GM19193 (cell line): ENCODE measurements around the gene SFMBT2.

Source experiments
- POLR2A ChIP-seq: IDR thresholded peaks from 4 replicates; pipeline ENCODE4 v1.6.1; 2011; ENCODE audit not compliant: insufficient read depth, insufficient read length; ENCODE audit errors: extremely low read depth

Gene SFMBT2

DNA sequence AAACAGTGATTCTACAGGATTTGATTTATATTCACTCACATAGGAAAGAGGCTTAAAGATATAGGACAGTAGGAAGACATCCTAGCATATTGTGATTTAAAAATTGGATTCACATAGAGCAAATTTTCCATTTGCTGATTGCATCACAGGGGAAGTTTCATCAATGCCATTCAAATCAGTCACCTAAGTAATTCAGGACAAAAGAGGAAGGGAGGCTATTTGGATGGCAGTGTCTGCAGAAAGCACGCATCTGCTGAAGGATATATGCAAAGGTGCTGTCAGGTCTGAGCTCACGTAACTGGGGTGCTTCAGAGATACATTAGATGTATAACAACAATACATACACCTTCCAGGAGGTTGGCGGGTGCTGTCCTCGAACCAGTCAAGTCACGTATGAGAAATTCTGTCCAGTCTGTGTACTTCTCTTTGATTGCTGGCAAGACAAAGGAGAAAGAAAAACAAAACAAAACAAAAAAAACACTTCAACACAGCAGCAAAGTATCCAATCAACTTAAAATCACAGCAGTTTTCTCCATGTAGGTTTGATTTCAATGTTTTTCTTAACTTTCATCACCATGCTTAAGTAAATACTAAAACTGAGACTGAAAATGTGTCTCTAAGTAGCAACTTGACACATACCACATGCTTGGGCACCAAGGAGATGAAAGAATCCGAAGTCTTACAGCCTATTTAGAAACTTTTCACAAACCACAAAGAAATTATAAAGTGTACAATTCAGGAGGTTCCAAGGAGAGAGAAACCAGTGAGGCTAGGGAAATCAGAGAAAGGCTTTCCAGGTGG, 125.1 kb downstream of the SFMBT2 start:
- TF ChIP-seq POLR2A, result no peak

DNA sequence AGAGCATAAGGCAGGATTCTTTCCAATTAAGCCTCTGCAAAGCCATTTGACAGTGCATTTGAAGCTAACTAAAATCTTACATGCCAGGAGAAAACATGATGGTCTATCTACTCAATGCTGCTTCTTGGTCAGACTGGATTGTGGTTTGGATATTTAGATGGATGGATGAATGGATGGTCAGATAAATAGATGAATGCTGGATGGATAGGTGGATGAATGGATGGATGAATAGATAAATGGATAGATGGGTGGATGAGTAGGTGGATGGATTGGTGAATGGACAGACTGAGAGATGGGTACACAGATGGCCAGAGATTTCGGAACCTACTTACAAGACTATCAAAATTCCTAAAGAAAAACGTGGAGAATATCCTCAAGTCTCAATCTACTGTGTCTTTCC, 127.6 kb downstream of the SFMBT2 start:
- TF ChIP-seq POLR2A, result no peak

DNA sequence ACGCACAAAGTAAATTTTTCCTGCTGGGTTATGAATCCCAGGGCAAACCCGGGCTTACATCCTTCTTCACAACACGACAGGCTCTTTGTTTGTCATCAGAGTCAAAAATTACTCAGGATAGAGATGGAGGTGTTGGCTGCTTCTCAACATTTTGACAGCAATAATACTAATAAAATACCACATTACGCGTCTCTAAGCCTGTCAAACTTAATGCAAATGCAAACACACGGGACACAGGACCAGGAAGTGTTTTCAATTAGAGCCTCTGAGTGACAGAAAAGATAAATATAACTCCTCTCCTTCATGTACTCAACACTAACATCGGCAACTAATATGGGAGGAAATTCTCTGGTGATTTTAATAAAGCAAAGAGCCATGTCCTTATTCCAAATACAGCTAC, 128.4 kb downstream of the SFMBT2 start:
- no peak for TF ChIP-seq POLR2A

DNA sequence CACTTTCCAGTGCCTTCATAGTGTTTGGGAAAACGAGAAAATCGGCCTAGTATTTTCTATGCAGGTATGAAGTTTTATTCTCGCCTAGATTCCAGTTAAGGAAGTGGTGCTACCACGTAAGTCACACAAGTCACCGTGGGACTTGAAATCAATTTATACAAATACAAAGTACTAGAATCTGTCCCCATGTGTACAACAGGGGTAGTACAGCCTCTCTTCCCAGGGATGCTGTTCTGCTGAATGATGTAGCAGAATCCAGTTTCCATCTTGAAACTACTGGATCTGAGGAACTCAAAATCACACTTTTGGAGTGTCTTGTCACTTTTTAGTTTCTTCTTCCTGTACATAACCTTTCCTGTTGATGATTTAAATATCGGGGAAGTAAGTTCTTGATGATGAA, 129.4 kb downstream of the SFMBT2 start:
- no peak for TF ChIP-seq POLR2A

DNA sequence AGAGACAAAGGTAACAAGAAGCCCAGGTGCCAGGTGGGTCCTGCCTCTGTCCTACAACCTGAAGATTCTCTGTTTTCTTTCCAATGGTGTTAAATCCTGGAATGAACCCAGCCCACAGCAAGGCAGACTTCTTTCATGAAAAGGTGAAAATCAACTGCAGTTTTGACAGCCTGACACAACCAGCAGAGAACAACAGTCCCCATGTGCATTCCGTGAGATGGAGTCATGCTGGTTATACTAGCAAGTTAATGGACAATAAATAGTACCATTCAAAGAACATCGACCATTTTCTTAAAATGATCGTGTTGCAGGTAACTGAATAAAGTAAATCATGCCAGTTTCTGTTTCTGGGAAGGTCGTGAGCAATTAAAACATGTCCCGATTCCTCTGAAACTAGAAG, 131.5 kb downstream of the SFMBT2 start:
- no peak for TF ChIP-seq POLR2A

DNA sequence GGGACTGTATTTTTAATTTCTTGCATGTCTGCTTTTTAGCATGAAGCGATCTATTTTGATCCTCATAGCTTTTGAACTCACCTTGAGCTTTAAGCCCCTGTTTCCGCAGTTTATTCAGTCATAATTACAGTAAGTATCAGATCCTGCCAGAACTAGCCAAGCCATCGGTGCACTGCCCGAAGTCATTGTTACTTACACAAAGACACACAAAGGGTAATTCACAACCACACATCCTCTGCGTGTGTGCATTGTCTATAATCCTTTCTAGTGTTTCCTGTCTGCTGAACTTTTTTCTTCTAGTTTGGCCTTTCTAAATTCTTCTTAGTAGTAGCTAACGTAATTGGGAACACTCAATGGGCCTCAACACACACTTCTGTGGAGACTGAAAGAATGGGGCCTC, 133.0 kb downstream of the SFMBT2 start:
- TF ChIP-seq POLR2A, result no peak

DNA sequence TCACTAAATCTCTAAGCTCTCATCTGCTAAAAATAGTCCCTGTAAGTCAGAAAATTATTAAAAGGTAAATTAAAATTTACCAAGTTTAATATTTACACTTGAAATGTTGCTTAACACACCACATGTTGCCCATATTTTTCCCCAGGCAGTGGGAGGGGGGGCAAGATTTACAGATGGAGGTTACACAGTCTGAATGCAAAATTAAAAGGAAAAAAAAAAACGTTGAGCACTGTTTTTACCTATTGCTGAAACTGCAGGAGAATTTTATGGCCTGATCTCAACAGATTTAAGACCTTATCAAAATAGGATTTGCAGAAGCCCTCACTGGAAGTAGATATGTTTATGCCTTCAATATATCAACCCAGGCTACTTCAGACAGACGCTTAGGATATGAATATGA, 133.4 kb downstream of the SFMBT2 start:
- no peak for TF ChIP-seq POLR2A

DNA sequence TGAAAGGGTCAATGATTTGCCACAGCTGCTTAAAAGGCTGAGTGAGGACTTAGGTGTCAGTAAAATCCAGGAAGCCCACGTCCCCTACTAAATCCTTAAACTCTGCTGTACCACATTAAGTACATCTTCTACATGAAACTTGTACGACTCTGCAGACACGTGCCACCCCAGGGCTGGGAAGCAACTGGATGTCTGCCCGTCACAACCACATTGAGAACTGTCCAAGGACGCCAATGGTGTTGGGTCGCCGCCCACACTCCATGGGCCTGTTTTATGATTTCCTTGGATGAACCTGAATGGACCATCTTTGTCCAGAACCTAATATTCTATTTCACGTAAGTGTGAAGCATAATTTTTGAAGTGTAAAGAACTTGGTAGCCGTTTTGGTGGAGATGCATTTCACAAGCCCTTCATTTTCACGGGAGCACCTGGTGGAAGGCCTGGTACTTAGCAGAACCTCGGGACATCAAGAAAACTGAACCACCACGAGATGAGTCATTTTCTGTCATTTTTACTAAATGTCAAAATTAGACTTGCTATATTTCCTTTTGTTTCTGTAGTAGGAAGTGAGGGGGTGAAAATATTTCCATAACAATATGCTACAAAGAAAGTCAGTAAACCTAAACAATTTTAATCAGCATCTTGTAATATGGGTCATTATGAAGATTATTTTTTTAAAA, 134.9 kb downstream of the SFMBT2 start:
- no peak for TF ChIP-seq POLR2A

DNA sequence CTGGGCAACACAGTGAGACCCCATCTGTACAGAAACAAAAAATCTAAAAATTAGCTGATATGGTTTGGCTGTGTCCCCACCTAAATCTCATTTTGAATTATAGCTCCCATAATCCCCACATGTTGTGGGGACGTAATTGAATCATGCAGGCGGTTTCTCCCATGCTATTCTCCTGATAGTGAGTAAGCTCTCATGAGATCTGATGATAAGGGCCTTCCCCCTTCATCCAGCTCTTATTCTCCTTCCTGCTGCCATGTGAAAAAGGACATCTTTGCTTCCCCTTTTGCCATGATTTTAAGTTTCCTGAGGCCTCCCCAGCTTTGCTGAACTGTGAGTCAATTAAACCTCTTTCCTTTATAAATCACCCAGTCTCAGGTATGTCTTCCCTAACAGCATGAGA, 136.5 kb downstream of the SFMBT2 start:
- TF ChIP-seq POLR2A, result no peak

DNA sequence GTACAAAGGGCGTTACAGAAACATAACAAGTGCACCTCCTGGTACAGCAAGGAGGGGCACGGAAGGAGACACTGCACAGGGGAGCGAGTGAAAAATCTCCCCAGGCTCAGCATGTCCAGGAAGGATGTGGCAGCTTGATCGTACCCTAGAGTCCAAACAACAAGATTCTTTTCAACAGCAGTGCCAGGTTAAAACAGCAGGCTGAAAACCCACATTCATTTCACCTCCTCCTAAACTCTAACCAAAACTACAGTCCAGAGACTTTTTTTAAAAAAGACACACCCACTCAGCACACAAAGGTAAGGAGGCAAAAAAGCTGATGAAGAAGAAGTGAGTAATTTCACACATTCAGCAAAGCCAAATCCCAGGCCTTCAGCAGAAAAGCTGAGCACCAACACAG, 138.8 kb downstream of the SFMBT2 start:
- TF ChIP-seq POLR2A, result no peak

DNA sequence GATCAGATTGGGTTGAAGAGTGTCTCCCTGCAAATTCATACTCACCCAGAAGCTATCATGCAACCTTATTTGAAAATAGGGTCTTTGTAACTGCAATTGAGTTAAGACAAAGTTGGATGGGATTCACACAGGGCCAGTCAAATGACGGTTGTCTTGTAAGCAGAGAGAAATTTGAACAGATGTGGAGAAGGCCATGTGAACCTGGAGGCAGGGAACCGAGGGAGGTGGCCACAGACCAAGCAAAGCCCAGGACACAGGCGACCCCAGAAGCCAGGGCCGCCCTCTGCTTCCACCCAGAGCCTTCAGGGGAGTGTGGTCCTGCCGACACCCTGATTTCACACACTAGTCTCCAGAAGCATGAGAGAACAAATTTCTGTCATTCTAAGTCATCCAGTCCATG, 140.8 kb downstream of the SFMBT2 start:
- no peak for TF ChIP-seq POLR2A

DNA sequence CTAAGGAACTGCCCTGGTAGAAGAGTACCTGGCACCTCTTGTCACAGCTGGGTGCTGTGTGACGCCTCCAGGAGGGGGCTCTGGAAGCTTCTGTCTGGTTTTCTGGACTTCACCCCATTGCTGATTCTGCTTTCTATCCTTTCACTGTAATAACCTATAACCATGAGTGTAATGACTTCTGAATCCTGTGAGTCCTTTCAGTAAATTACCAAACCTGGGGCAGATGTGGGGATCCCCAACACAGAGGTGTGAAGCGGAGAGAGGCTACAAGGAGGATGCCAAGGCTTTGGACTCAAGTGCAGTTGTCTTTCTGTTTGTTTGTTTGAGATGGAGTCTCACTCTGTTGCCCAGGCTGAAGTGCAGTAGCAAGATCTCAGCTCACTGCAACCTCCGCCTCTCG, 143.7 kb downstream of the SFMBT2 start:
- TF ChIP-seq POLR2A, result no peak

DNA sequence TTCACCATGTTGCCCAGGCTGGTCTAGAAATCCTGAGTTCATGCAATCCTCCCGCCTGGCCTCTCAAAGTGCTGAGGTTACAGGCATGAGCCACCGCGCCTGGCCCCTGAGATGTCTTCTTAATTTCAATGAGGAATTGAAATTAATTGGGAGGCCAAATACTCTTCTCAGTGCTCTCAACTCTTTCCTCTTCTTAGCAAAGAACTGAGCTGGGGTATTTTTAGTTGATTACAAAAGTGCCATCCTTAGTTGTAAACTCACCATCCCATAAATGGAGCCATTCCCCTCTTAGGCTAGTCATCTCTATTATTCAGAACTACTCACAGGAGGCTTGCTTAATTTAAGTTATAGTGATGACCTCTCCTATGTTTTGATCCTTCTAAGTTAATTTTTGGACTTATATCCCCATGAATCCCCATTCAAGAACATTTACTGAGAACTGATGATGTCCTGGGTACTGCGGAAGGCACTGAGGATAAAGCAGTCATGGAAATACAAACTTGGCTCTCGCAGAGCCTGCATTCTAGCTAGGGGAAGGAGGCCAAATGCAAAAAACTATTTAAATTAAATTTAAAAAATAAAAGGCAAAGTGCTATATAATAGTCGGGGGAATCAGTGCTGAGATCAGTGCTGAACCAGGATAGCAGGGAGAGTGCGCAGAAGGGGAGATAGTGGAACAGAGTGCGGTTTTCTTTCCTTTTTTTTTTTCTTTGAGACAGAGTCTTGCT, 145.3 kb downstream of the SFMBT2 start:
- TF ChIP-seq POLR2A, result no peak

DNA sequence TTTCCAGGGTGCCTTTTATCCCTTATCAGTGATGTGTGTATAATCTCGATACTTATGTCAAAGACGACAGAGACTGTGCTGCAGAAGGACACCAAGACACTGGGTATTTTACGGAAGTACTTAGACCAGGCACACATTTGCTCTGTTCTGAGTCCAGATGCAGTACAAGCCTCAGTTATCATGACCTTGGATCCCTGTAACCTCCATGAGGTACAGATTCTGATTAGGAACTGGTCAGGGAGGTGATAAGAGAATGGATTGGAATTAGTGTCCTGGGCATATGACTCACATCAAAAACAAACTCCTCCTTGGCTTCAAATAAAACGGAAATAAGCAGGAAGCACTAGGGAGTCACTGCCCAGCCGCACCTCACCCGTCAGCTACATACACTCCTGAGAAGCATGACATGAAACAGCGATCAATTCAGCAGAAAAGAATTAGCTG, 146.5 kb downstream of the SFMBT2 start:
- TF ChIP-seq POLR2A, result no peak

DNA sequence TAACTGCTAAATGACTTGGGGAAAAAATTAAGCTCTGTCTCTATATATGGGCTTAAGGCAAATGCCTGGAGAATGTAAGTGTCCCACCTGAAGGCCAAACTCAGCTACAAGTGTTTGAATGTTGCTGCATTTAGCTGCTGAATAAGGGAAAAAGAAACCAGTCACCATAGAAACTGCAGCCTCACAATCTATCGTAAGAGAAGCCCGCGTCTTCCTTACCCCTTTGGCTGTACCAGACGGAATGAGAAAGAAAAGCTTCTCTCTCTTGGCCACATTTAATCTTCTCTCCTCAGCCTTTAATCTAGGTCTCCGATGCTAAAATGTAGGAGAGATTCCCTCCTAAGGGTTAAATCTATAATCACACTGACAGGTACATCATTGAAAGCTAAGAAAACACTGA, 147.2 kb downstream of the SFMBT2 start:
- no peak for TF ChIP-seq POLR2A

DNA sequence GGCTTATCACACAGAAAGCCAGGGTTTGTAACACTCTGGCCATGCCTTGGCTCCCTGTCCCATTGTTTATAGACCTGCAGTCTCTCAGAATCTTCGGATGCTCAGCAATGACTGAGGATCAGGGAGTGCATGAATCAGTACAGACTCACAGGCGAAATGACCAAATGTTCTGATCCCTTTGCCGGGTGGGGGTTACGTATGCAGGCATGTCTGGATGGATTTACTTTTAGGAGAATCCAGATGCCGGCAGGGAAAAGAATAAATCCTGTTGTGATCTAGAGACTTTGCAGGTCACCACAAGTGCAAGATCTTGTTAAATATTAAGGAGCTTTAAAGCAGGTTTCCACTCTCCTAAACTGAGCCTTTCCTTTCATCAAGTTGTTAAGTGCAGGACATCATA, 149.5 kb downstream of the SFMBT2 start:
- no peak for TF ChIP-seq POLR2A
